ENCODE measurements around the gene SAMD7. TPM values are rescaled to one million over a fixed set of nuclear protein-coding genes. Genes with fewer than 3 reads are reported as not detected.

Gene SAMD7
- total and polyA plus RNA-seq, 9 of the 15 experiments (the other 6 are each of a cell fraction or from before 2014, with no cell fraction given) = not detected

DNA sequence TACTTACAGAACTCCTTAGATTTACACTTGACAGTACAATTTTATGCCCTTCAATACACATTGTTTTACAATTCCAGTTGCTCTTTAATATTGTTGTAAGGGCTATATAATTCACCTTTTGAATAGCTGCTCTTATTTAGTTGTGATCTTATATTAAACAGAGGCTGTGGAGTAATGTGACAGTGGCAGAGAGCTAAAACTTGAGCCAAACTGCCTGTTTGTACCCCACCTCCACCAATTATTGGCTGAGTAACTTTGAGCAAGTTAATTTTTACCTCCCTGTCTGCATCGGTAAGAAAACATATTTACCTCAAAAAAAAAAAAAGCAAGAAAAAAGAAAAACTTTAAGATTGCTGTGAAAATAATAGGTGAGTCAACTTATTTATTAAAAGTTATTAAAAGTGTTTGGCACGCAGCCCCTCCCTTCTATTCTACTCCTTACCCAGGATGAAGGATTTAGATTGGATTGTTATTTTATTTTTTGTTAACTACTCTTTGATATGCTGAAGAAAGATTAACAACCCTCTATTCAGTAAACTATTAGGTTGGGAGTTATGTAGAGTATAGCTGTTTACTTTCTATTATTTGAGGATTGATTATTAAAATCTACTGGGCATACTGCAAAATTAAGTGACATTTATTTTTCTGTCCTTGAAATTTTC is 57.0 kb downstream of the SAMD7 start:
- Histone ChIP-seq H2AFZ (ENCODE audit: low read depth, low read length) (no peak overlapping the region), H3K9ac (ENCODE audit: insufficient read depth in 1 of 2, low read depth in 2 of 2, low read length in 2 of 2) (peak overlapping the region in 1 of 2 experiments; percentile 88; a peak in 2 of 4 replicates), H3K36me3 (ENCODE audit: control insufficient read depth, insufficient read depth, low read length) (peaks cover 36% of the 10 kb centered on the region), H3K4me3 (peak overlapping the region; percentile 69; the same call in 1 of the 2 replicates), H3K79me2 (ENCODE audit: control insufficient read depth, insufficient read depth, low read length) (peaks cover 72% of the 10 kb centered on the region), H4K20me1 (replicated peaks; ENCODE audit: control insufficient read depth, insufficient read depth, low read length) (peaks cover 6% of the 10 kb centered on the region; the same call in 1 of the 2 replicates), H3K9me1 (ENCODE audit: control insufficient read depth, insufficient read depth, low read length) (no peaks in the 10 kb centered on the region), H3K4me2 (ENCODE audit: insufficient read depth, low read length) (peak overlapping the region; percentile 47), H3K27ac (ENCODE audit: extremely low read depth, low read depth, low read length) (no peak overlapping the region), H3K9me3 (replicated peaks; ENCODE audit: control insufficient read depth, insufficient read depth, low read depth, low read length) (no peaks in the 10 kb centered on the region), H3K27me3 (ENCODE audit: control insufficient read depth in 2 of 2, insufficient read depth in 2 of 2, low read length in 2 of 2) (no peaks in the 10 kb centered on the region), H3K4me1 (replicated peaks in 1 of 2; ENCODE audit: control insufficient read depth in 2 of 2, insufficient read depth in 2 of 2, low read length in 2 of 2) (peaks cover 4 to 12% of the 10 kb centered on the region in 2 experiments; a peak in 4 of 5 replicates)
- no TSS peak for BruUV-seq (replicated peaks)
- 22% methylated on average over 2 of the region's 2 CpGs for WGBS (ENCODE audit: insufficient coverage, low coverage, missing lambda C conversion rate)
- in situ Hi-C loops (cut with MboI) = loop anchor here (25.0 kb wide), 1 partner anchor 831 kb away; no protein-coding TSS in a partner anchor
- CTCF ChIA-PET (ENCODE audit: low intra/inter-chr PET ratio) = no interaction called here
- no peak for FAIRE-seq
- POLR2A ChIA-PET = interaction anchor here (0.6 to 3.0 kb wide), 5 partner anchors 9 to 106 kb away, joined by 3 to 34 read pairs (median 3); no protein-coding TSS in a partner anchor
- intact Hi-C loops (cut with micrococcal nuclease) = loop anchor here (5.0 kb wide), 1 partner anchor 206 kb away; no protein-coding TSS in a partner anchor
- DNase-seq (ENCODE audit: extremely low read depth in 1 of 4, low spot score in 3 of 4) = no peak
- no peak for ATAC-seq
- TF ChIP-seq, protein P1, sequence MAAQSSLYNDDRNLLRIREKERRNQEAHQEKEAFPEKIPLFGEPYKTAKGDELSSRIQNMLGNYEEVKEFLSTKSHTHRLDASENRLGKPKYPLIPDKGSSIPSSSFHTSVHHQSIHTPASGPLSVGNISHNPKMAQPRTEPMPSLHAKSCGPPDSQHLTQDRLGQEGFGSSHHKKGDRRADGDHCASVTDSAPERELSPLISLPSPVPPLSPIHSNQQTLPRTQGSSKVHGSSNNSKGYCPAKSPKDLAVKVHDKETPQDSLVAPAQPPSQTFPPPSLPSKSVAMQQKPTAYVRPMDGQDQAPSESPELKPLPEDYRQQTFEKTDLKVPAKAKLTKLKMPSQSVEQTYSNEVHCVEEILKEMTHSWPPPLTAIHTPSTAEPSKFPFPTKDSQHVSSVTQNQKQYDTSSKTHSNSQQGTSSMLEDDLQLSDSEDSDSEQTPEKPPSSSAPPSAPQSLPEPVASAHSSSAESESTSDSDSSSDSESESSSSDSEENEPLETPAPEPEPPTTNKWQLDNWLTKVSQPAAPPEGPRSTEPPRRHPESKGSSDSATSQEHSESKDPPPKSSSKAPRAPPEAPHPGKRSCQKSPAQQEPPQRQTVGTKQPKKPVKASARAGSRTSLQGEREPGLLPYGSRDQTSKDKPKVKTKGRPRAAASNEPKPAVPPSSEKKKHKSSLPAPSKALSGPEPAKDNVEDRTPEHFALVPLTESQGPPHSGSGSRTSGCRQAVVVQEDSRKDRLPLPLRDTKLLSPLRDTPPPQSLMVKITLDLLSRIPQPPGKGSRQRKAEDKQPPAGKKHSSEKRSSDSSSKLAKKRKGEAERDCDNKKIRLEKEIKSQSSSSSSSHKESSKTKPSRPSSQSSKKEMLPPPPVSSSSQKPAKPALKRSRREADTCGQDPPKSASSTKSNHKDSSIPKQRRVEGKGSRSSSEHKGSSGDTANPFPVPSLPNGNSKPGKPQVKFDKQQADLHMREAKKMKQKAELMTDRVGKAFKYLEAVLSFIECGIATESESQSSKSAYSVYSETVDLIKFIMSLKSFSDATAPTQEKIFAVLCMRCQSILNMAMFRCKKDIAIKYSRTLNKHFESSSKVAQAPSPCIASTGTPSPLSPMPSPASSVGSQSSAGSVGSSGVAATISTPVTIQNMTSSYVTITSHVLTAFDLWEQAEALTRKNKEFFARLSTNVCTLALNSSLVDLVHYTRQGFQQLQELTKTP (IDR thresholded peaks at IDR 0.05; ENCODE audit: low read depth in 1 of 2, partially characterized antibody in 2 of 2) = no peak
- no peak for TF ChIP-seq EWSR1 (IDR thresholded peaks at IDR 0.05; ENCODE audit: borderline replicate concordance, low read depth, partially characterized antibody)
- TF ChIP-seq ZNF431 (CRISPR knock-in tag; IDR thresholded peaks at IDR 0.05) = no peak
- no peak for TF ChIP-seq ZNF133 (CRISPR knock-in tag; IDR thresholded peaks at IDR 0.05)
- TF ChIP-seq, protein P2, sequence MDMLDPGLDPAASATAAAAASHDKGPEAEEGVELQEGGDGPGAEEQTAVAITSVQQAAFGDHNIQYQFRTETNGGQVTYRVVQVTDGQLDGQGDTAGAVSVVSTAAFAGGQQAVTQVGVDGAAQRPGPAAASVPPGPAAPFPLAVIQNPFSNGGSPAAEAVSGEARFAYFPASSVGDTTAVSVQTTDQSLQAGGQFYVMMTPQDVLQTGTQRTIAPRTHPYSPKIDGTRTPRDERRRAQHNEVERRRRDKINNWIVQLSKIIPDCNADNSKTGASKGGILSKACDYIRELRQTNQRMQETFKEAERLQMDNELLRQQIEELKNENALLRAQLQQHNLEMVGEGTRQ (CRISPR knock-in tag; IDR thresholded peaks at IDR 0.05) = no peak
- TF ChIP-seq, protein P3, sequence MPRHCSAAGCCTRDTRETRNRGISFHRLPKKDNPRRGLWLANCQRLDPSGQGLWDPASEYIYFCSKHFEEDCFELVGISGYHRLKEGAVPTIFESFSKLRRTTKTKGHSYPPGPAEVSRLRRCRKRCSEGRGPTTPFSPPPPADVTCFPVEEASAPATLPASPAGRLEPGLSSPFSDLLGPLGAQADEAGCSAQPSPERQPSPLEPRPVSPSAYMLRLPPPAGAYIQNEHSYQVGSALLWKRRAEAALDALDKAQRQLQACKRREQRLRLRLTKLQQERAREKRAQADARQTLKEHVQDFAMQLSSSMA (CRISPR knock-in tag; IDR thresholded peaks at IDR 0.05) = no peak
- no peak for TF ChIP-seq ZNF583 (CRISPR knock-in tag; IDR thresholded peaks at IDR 0.05)
- TF ChIP-seq E2F3 (CRISPR knock-in tag; IDR thresholded peaks at IDR 0.05) = no peak
- TF ChIP-seq NR1H2 (CRISPR knock-in tag; IDR thresholded peaks at IDR 0.05) = no peak
- no peak for TF ChIP-seq FIP1L1 (IDR thresholded peaks at IDR 0.05; ENCODE audit: low read depth, low read length, poor library complexity, severe bottlenecking)
- no peak for TF ChIP-seq BRCA1 (IDR thresholded peaks at IDR 0.05)
- no peak for TF ChIP-seq BRCA1 (CRISPR knock-in tag; IDR thresholded peaks at IDR 0.05)
- no peak for TF ChIP-seq RBM34 (IDR thresholded peaks at IDR 0.05; ENCODE audit: borderline replicate concordance, insufficient read depth, low read length)
- no peak for TF ChIP-seq ZZZ3 (IDR thresholded peaks at IDR 0.05)
- TF ChIP-seq ZKSCAN1 (IDR thresholded peaks at IDR 0.05; ENCODE audit: low read depth, low read length) = no peak

Measured in K562 (cell line).